GM19438 (cell line): ENCODE results near the gene TMEM131.

ENCODE experiments used
- ATAC-seq: cut with Tn5 transposase; IDR thresholded peaks from one replicate; pipeline ENCODE4 v1.9.1; 2021; ENCODE audit warnings: low read depth; ENCODE audit not compliant: unreplicated experiment

The TMEM131 gene

GRCh38 chr2:97747716-97748115 lies 248.0 kb downstream of the TMEM131 start:
- ATAC-seq: no peak

- no peak for ATAC-seq
Measured at GRCh38 chr2:97747285-97747684, 248.5 kb downstream of the TMEM131 start.

GRCh38 chr2:97745474-97746174 lies 250.1 kb downstream of the TMEM131 start:
- ATAC-seq: no peak

GRCh38 chr2:97743913-97744312 lies 251.8 kb downstream of the TMEM131 start:
- no peak for ATAC-seq

- ATAC-seq: no peak
Measured at GRCh38 chr2:97742381-97742847, 253.3 kb downstream of the TMEM131 start.

- no peak for ATAC-seq
Measured at GRCh38 chr2:97741686-97742085, 254.1 kb downstream of the TMEM131 start.

- ATAC-seq: no peak
Measured at GRCh38 chr2:97741251-97741650, 254.5 kb downstream of the TMEM131 start.

- no peak for ATAC-seq
Measured at GRCh38 chr2:97740590-97741182, 255.1 kb downstream of the TMEM131 start.

- no peak for ATAC-seq
Measured at GRCh38 chr2:97739893-97740245, 255.9 kb downstream of the TMEM131 start.

GRCh38 chr2:97739020-97739892 lies 256.5 kb downstream of the TMEM131 start:
- no peak for ATAC-seq

GRCh38 chr2:97738179-97739019 lies 257.3 kb downstream of the TMEM131 start:
- no peak for ATAC-seq

GRCh38 chr2:97737421-97738178 lies 258.1 kb downstream of the TMEM131 start:
- ATAC-seq: no peak

- no peak for ATAC-seq
Measured at GRCh38 chr2:97736608-97737330, 259.0 kb downstream of the TMEM131 start.

- ATAC-seq: no peak
Measured at GRCh38 chr2:97736185-97736584, 259.6 kb downstream of the TMEM131 start.

GRCh38 chr2:97735161-97735561 lies 260.6 kb downstream of the TMEM131 start:
- ATAC-seq: no peak

GRCh38 chr2:97734061-97735051 lies 261.4 kb downstream of the TMEM131 start:
- ATAC-seq: no peak

GRCh38 chr2:97733341-97734035 lies 262.3 kb downstream of the TMEM131 start:
- no peak for ATAC-seq
